HEK293T (cell line): ENCODE results near the gene OR7C2.

Experiments used
- ARNT ChIP-seq: fragments of 450-650 bp; IDR thresholded peaks from 2 replicates; pipeline ENCODE4 v1.6.1; 2017; ENCODE audit warnings: mild to moderate bottlenecking
- FOXM1 ChIP-seq: fragments of 450-650 bp; IDR thresholded peaks from 2 replicates; pipeline ENCODE4 v1.6.1; 2017; ENCODE audit warnings: mild to moderate bottlenecking, borderline replicate concordance
- HDGF ChIP-seq: fragments of 450-650 bp; IDR thresholded peaks from 2 replicates; pipeline ENCODE4 v1.6.1; 2017; ENCODE audit warnings: antibody characterized with exemption, borderline replicate concordance
- L3MBTL2 ChIP-seq: fragments of 450-650 bp; conservative IDR thresholded peaks from 2 replicates; pipeline ENCODE4 v1.6.1; 2016; ENCODE audit warnings: mild to moderate bottlenecking
- NFRKB ChIP-seq: fragments of 450-650 bp; IDR thresholded peaks from 2 replicates; pipeline ENCODE4 v1.6.1; 2016; ENCODE audit warnings: mild to moderate bottlenecking, moderate library complexity
- PKNOX1 ChIP-seq: fragments of 450-650 bp; IDR thresholded peaks from 2 replicates; pipeline ENCODE4 v1.6.1; 2016
- SUZ12 ChIP-seq: fragments of 450-650 bp; IDR thresholded peaks from 2 replicates; pipeline ENCODE4 v1.6.1; 2016; ENCODE audit warnings: mild to moderate bottlenecking
- TARDBP ChIP-seq: fragments of 450-650 bp; IDR thresholded peaks from 2 replicates; pipeline ENCODE4 v1.6.1; 2016
- ZNF384 ChIP-seq: fragments of 450-650 bp; IDR thresholded peaks from 2 replicates; pipeline ENCODE4 v1.6.1; 2016

GRCh38 chr19:14950421-14950820, 9.1 kb downstream of the OR7C2 start:
- TF ChIP-seq NFRKB (no peak), ZNF384 (no peak), ARNT (no peak), FOXM1 (no peak), SUZ12 (no peak), TARDBP (no peak), L3MBTL2 (no peak), PKNOX1 (no peak), HDGF (no peak)
